Coronary artery (tissue), 2 donors: Measurements from ENCODE around the gene CHMP2B.

Source experiments
- DNase-seq: peaks from one replicate; pipeline ENCODE4 v3.0.0-alpha.2; 2017; ENCODE audit warnings: low spot score
- H3K27ac ChIP-seq, 2 donors: fragments of 200-600 bp; sonication (generic); one replicate each; pipeline ENCODE4 v1.5.1; 2016 to 2019
- H3K4me3 ChIP-seq: fragments of 200-600 bp; sonication (generic); 2 replicates; pipeline ENCODE4 v1.5.1; 2016; ENCODE audit warnings: mild to moderate bottlenecking, moderate library complexity
- CTCF ChIP-seq: fragments of 200-600 bp; sonication (generic); IDR thresholded peaks from one replicate; pipeline ENCODE4 v1.5.1; 2019; ENCODE audit warnings: antibody characterized with exemption

CHMP2B gene, protein sequence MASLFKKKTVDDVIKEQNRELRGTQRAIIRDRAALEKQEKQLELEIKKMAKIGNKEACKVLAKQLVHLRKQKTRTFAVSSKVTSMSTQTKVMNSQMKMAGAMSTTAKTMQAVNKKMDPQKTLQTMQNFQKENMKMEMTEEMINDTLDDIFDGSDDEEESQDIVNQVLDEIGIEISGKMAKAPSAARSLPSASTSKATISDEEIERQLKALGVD

DNA sequence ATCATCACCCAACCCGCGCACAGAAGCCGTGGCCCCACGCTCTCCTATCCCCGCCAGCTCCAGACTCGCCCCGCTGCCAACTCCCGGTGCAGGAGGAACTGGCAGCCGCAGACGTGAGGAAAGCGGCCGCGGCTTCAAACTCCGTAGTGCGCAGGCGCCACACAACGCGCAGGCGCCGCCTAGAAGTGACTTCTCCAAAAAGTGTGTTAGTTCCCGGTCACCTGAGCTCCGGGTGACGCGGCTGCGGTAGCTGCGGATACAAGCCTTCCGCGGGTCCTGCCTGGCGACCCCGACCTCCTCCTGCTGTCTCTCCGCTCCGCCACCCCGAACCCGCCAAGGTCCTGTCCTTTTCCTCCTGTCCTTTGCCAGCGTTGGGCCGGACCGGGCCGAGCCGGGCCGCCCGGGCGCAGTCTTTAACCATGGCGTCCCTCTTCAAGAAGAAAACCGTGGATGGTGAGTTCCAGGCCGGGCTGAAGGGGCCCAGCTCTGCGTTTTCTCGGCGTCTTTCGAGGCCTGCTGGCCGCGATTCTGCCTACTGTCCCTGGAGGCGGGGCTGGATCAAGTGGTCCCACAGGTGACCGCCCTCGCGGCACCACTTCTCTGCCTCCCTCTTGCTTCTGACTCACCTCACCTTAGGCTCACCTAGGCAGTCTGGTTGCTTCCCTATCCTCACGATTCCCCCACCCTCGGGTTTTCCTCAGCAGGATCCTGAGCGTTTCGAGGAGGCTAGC lies at the start of gene CHMP2B:
Gene CHMP2B, plus strand, starts transcription at position 206 of the 731 bp plus-strand sequence. Its CDS starts 214 bp downstream, at position 420.
- no peak for TF ChIP-seq CTCF
- DNase-seq, result peak; percentile 95
- H3K27ac ChIP-seq, result peak within 1 kb of the TSS; percentile 93 to 98
- H3K4me3 ChIP-seq, result peak within 1 kb of the TSS; percentile 97

GRCh38 chr3:87179642-87180041 lies 47.5 kb upstream of the CHMP2B start:
- H3K4me3 ChIP-seq, result no peak overlapping the region
- no peak overlapping the region for H3K27ac ChIP-seq
- TF ChIP-seq CTCF, result no peak
- DNase-seq, result no peak

DNA sequence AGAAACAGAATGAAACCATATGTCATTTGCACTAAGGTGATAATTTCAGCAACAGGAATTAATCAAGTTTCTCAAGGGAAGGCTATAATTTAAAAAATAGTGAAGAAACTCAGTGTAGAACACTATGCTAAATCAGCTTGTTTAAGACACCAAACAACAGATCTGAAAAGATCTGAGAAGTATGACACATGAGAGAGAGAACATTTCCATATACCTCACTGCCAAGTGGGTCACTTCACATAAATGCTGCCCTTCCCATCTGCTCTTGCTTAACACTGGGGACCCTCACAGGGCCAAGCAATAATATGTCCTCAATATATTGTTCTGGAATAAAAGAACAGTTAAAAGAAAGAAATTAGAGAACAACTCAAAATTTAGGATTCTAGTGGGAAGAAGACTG lies 45.6 kb upstream of the CHMP2B start:
- no peak for TF ChIP-seq CTCF
- DNase-seq, result no peak
- Histone ChIP-seq H3K4me3 (no peak overlapping the region), H3K27ac (no peak overlapping the region)

GRCh38 chr3:87182023-87182422 lies 45.1 kb upstream of the CHMP2B start:
- TF ChIP-seq CTCF, result no peak
- Histone ChIP-seq H3K4me3 (no peak overlapping the region), H3K27ac (no peak overlapping the region)
- no peak for DNase-seq

GRCh38 chr3:87186608-87187159 lies 40.4 kb upstream of the CHMP2B start:
- no peak for TF ChIP-seq CTCF
- H3K27ac ChIP-seq, result no peak overlapping the region
- no peak for DNase-seq
- H3K4me3 ChIP-seq, result no peak overlapping the region

DNA sequence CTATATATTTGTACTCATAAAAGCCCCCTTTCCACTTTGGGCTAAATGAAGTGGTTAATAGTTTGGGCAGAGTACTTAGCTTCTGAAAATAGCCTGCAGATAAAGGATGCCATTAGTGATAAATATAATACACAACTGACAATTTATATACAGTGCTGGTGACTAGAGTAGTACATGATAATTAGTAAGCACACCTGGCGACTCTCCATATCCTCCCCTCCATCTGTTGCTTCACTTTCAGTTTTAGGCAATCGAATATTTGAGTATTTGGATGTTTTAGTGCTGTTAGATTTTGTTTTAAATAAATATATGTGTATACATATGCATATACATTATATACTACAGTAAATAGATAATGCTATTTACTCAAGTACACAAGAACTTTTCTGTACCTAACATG lies 35.9 kb upstream of the CHMP2B start:
- Histone ChIP-seq H3K4me3 (no peak overlapping the region), H3K27ac (no peak overlapping the region)
- no peak for DNase-seq
- TF ChIP-seq CTCF, result no peak

DNA sequence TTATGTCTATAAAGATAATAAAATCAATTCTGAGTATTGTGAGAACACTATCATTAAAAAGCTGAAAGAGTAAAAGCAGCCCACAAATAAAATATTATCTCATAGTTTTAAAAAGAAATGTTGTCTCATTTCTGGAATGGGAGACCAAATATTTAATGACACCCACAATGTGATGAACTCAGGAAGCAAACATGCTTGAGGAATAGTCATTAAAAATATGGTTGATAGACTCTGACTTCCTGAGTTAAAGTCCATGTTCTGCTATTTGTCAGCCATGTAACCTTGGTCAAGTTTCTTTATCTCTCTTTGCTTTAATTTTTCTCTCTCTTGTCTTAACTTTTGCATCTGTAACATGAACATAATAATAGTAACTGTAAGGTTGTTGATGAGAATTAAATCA lies 35.5 kb upstream of the CHMP2B start:
- no peak overlapping the region for H3K4me3 ChIP-seq
- DNase-seq, result no peak
- no peak overlapping the region for H3K27ac ChIP-seq
- no peak for TF ChIP-seq CTCF
